ENCODE data around the gene TSPYL2.

DNA sequence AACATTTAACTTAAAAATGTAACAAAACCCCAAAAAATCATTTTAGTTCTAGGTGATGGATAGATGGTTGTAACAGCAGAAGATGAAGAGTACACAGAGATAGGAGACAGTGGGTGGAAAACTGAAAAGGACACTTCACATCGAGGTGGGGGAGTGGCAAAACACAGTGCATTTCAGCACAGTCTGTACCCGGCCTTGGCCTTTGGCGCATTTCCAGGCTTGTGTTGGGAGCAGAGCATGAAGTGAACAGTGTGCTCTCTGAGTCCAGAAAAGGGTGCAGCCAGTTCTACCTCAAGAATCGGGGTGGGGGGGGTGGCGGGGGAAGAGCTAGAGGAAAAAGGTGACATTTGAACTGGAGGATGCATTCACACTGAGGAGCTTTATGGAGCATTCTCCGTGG, 4.3 kb downstream of the TSPYL2 start:
- TF ChIP-seq, protein P1, sequence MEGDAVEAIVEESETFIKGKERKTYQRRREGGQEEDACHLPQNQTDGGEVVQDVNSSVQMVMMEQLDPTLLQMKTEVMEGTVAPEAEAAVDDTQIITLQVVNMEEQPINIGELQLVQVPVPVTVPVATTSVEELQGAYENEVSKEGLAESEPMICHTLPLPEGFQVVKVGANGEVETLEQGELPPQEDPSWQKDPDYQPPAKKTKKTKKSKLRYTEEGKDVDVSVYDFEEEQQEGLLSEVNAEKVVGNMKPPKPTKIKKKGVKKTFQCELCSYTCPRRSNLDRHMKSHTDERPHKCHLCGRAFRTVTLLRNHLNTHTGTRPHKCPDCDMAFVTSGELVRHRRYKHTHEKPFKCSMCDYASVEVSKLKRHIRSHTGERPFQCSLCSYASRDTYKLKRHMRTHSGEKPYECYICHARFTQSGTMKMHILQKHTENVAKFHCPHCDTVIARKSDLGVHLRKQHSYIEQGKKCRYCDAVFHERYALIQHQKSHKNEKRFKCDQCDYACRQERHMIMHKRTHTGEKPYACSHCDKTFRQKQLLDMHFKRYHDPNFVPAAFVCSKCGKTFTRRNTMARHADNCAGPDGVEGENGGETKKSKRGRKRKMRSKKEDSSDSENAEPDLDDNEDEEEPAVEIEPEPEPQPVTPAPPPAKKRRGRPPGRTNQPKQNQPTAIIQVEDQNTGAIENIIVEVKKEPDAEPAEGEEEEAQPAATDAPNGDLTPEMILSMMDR (IDR thresholded peaks at IDR 0.05; ENCODE audit: poor library complexity) = no peak
- no peak for TF ChIP-seq EZH2phosphoT487 (IDR thresholded peaks at IDR 0.05; ENCODE audit: low read depth, severe bottlenecking, unreplicated experiment)

Data from hepatocyte (in vitro differentiated cells).